CD4-positive, CD25-positive, alpha-beta regulatory T cell (primary cell): ENCODE measurements around the gene NRGN. TPM values are rescaled to one million over a fixed set of nuclear protein-coding genes. Genes with fewer than 3 reads are reported as not detected.

Experiments
- ATAC-seq, 2 donors: fragments of 150-1000 bp; cut with Tn5 transposase; one replicate each; pipeline ENCODE4 v1.10.0; 2021; ENCODE audit warnings: low read depth in 2 of 2, moderate number of reproducible peaks in 2 of 2, moderate library complexity in 1 of 2
- DNase-seq, 3 donors: peaks; one replicate each; pipeline versions ENCODE4 v3.0.0 to v3.0.0-alpha.2; 2012 to 2022; ENCODE audit warnings: mixed read lengths in 1 of 3
- H3K27ac ChIP-seq: one replicate; pipeline ENCODE4 v1.7.0; 2013; ENCODE audit warnings: mild to moderate bottlenecking, low read length; ENCODE audit not compliant: insufficient read depth, poor library complexity, severe bottlenecking
- H3K27me3 ChIP-seq: one replicate; pipeline ENCODE4 v1.7.0; 2013; ENCODE audit warnings: low read length; ENCODE audit not compliant: control insufficient read depth, insufficient read depth
- H3K36me3 ChIP-seq: one replicate; pipeline ENCODE4 v1.7.0; 2013; ENCODE audit warnings: mild to moderate bottlenecking, low read length, moderate library complexity; ENCODE audit not compliant: control insufficient read depth, insufficient read depth
- H3K4me1 ChIP-seq: 2 replicates; pipeline ENCODE4 v1.7.0; 2013; ENCODE audit warnings: mild to moderate bottlenecking, low read length; ENCODE audit not compliant: insufficient read depth, control insufficient read depth, poor library complexity, severe bottlenecking
- H3K4me3 ChIP-seq: one replicate; pipeline ENCODE4 v1.7.0; 2013; ENCODE audit warnings: low read depth, mild to moderate bottlenecking, low read length, moderate library complexity
- H3K9me3 ChIP-seq, 2 experiments: 1 replicate in 1 of 2; 2 replicates in 1 of 2; pipeline ENCODE4 v1.7.0; 2013; ENCODE audit warnings: low read length in 2 of 2, mild to moderate bottlenecking in 1 of 2, moderate library complexity in 1 of 2; ENCODE audit not compliant: control insufficient read depth in 2 of 2
- H3K27ac Mint-ChIP-seq, 3 donors: one replicate each; pipeline ENCODE4 v1.8.0; 2020 to 2022; ENCODE audit warnings: mild to moderate bottlenecking in 3 of 3, mixed read lengths in 3 of 3, moderate library complexity in 2 of 3
- H3K27me3 Mint-ChIP-seq: one replicate; pipeline ENCODE4 v1.8.0; 2022; ENCODE audit warnings: mild to moderate bottlenecking, mixed read lengths
- H3K36me3 Mint-ChIP-seq: one replicate; pipeline ENCODE4 v1.8.0; 2020; ENCODE audit warnings: mixed read lengths
- H3K4me1 Mint-ChIP-seq, 4 donors: one replicate each; pipeline ENCODE4 v1.8.0; 2020 to 2022; ENCODE audit warnings: mixed read lengths in 4 of 4, mild to moderate bottlenecking in 1 of 4
- H3K4me3 Mint-ChIP-seq, 4 donors: one replicate each; pipeline ENCODE4 v1.8.0; 2020 to 2022; ENCODE audit warnings: mild to moderate bottlenecking in 4 of 4, mixed read lengths in 4 of 4, moderate library complexity in 3 of 4
- H3K9me3 Mint-ChIP-seq, 7 donors: one replicate each; pipeline ENCODE4 v1.8.0; 2020 to 2022; ENCODE audit warnings: mixed read lengths in 7 of 7, mild to moderate bottlenecking in 3 of 7, moderate library complexity in 2 of 7
- polyA plus RNA-seq, 4 donors: library from polyadenylated mRNA; unstranded; fragments of 300-500 nt; fragmentation: Illumina TruSeq; gene quantifications; one replicate each; pipeline ENCODE4 v1.2.3, GENCODE V29; 2021
- total RNA-seq: library from RNA; stranded (reverse); gene quantifications from one replicate; pipeline ENCODE4 v1.2.3, GENCODE V29; 2022

Gene NRGN
- total and polyA plus RNA-seq, 5 donors from 2014 or later: 0.16 to 58.8 (median 0.22) TPM

GRCh38 chr11:124748100-124748418 is 8.3 kb downstream of the NRGN start:
- no peak overlapping the region for H3K27ac Mint-ChIP-seq
- Histone ChIP-seq H3K27ac (no peak overlapping the region), H3K4me3 (no peak overlapping the region), H3K36me3 (no peaks in the 10 kb centered on the region), H3K27me3 (no peaks in the 10 kb centered on the region), H3K9me3 (no peaks in the 10 kb centered on the region), H3K4me1 (peaks cover 7% of the 10 kb centered on the region)
- H3K4me1 Mint-ChIP-seq: peaks cover 0 to 24% (median 3%) of the 10 kb centered on the region in 4 donors
- no peak for ATAC-seq
- peak overlapping the region in 3 of 4 donors; percentile 40 to 96 (median 62) for H3K4me3 Mint-ChIP-seq
- no peaks in the 10 kb centered on the region for H3K36me3 Mint-ChIP-seq
- DNase-seq: no peak
- H3K9me3 Mint-ChIP-seq: no peaks in the 10 kb centered on the region
- peaks cover 14% of the 10 kb centered on the region for H3K27me3 Mint-ChIP-seq

- Mint-ChIP-seq H3K4me1 (peaks cover 0 to 24% (median 3%) of the 10 kb centered on the region in 4 donors), H3K4me3 (peak overlapping the region in 3 of 4 donors; percentile 40 to 96 (median 62)), H3K27ac (peak overlapping the region in 1 of 3 donors; percentile 5), H3K27me3 (peaks cover 14% of the 10 kb centered on the region), H3K36me3 (no peaks in the 10 kb centered on the region), H3K9me3 (no peaks in the 10 kb centered on the region)
- ATAC-seq (no peak), DNase-seq (no peak)
- H3K9me3 ChIP-seq: no peaks in the 10 kb centered on the region
- H3K36me3 ChIP-seq: no peaks in the 10 kb centered on the region
- H3K27ac ChIP-seq: no peak overlapping the region
- H3K4me3 ChIP-seq: no peak overlapping the region
- no peaks in the 10 kb centered on the region for H3K27me3 ChIP-seq
- H3K4me1 ChIP-seq: peaks cover 7% of the 10 kb centered on the region
Observed at GRCh38 chr11:124748481-124749343, 9.0 kb downstream of the NRGN start.

- H3K9me3 ChIP-seq: no peaks in the 10 kb centered on the region
- no peaks in the 10 kb centered on the region for H3K27me3 ChIP-seq
- peaks cover 19% of the 10 kb centered on the region for H3K27me3 Mint-ChIP-seq
- no peak overlapping the region for H3K27ac ChIP-seq
- peaks cover 7% of the 10 kb centered on the region for H3K4me1 ChIP-seq
- no peak overlapping the region for H3K4me3 ChIP-seq
- H3K27ac Mint-ChIP-seq: peak overlapping the region in 1 of 3 donors; percentile 20
- H3K36me3 Mint-ChIP-seq: no peaks in the 10 kb centered on the region
- DNase-seq (no peak), ATAC-seq (no peak)
- H3K4me1 Mint-ChIP-seq: peaks cover 0 to 21% (median 3%) of the 10 kb centered on the region in 4 donors
- no peaks in the 10 kb centered on the region for H3K36me3 ChIP-seq
- no peaks in the 10 kb centered on the region for H3K9me3 Mint-ChIP-seq
- H3K4me3 Mint-ChIP-seq: peak overlapping the region in 1 of 4 donors; percentile 56
Observed at GRCh38 chr11:124749912-124750311, 10.2 kb downstream of the NRGN start.

DNA sequence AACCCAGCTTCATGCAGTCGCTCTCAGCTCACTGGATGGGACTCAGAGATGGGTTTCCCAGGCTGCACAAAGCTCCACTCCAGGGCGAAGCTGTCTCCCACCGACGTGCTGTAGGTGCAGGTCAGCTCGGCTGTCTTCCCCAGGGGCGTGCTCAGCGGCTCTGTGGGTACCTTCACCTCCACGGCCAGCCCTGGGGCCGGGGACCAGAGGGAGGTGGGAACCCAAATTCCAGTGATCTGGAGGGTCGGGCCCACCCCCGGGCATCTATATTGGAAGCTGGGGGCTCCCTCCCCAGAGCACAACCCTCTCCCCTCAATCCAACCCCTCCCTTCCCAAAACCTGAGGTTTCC is 11.6 kb downstream of the NRGN start:
- H3K4me1 Mint-ChIP-seq: peaks cover 0 to 16% (median 2%) of the 10 kb centered on the region in 4 donors
- H3K9me3 ChIP-seq: no peaks in the 10 kb centered on the region
- no peaks in the 10 kb centered on the region for H3K9me3 Mint-ChIP-seq
- H3K27ac Mint-ChIP-seq: no peak overlapping the region
- H3K27me3 Mint-ChIP-seq: peaks cover 21% of the 10 kb centered on the region
- H3K4me1 ChIP-seq: no peaks in the 10 kb centered on the region
- DNase-seq (no peak), ATAC-seq (no peak)
- H3K27ac ChIP-seq: no peak overlapping the region
- no peak overlapping the region for H3K4me3 Mint-ChIP-seq
- H3K27me3 ChIP-seq: no peaks in the 10 kb centered on the region
- no peaks in the 10 kb centered on the region for H3K36me3 ChIP-seq
- H3K36me3 Mint-ChIP-seq: no peaks in the 10 kb centered on the region
- no peak overlapping the region for H3K4me3 ChIP-seq

GRCh38 chr11:124751741-124752470 is 12.2 kb downstream of the NRGN start, which contains the start of gene VSIG2:
Gene VSIG2 (minus strand): TSS chr11:124752255. CDS start chr11:124752137, 118 bp downstream.
- H3K27me3 ChIP-seq: no peaks in the 10 kb centered on the region
- peaks cover 0 to 12% (median 0%) of the 10 kb centered on the region in 4 donors for H3K4me1 Mint-ChIP-seq
- peak within 1 kb of the TSS in 1 of 4 donors; percentile 56 for H3K4me3 Mint-ChIP-seq
- peak within 1 kb of the TSS in 1 of 3 donors; percentile 93 for H3K27ac Mint-ChIP-seq
- no peaks in the 10 kb centered on the region for H3K9me3 ChIP-seq
- H3K27me3 Mint-ChIP-seq: peaks cover 23% of the 10 kb centered on the region
- H3K36me3 ChIP-seq: no peaks in the 10 kb centered on the region
- no peaks in the 10 kb centered on the region for H3K4me1 ChIP-seq
- no peak within 1 kb of the TSS for H3K27ac ChIP-seq
- no peaks in the 10 kb centered on the region for H3K36me3 Mint-ChIP-seq
- H3K4me3 ChIP-seq: no peak within 1 kb of the TSS
- ATAC-seq (no peak), DNase-seq (no peak)
- H3K9me3 Mint-ChIP-seq: peaks cover 0 to 1% (median 0%) of the 10 kb centered on the region in 7 donors

DNA sequence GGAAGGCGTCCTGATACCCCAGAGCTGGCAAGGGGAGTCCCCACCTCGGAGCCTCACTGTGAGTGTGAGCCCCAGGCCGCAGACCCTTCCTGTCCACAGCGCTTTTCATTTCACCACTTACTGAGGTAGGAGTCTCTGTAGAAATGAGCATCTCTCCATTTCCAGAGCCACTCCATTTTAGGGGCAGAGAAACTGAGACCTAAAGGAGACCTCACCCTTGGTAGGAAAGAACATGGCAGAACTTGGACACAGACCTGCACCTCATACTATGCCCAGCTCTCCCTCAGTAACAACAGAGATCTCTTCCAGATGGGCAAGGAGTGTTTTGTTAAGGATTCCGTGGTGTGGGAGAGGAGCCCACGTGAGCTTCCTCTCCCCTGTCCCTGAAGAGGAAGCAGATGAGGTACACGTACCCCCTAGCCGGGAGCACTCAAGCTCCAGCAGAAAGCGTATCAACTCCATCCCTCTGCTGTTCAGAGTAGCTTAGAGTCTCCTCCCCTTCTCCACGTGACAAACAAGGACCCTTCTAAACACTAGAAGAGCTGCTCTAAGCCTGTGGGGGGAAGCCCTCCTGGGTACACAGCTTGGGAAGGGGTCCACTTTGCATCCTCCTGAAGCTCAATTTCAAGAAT is 12.8 kb downstream of the NRGN start:
- DNase-seq (no peak), ATAC-seq (no peak)
- Mint-ChIP-seq H3K27me3 (peaks cover 29% of the 10 kb centered on the region), H3K9me3 (peaks cover 0 to 1% (median 0%) of the 10 kb centered on the region in 7 donors), H3K36me3 (no peaks in the 10 kb centered on the region), H3K4me1 (peaks cover 0 to 10% (median 0%) of the 10 kb centered on the region in 4 donors), H3K4me3 (peak overlapping the region in 1 of 4 donors; percentile 45), H3K27ac (peak overlapping the region in 1 of 3 donors; percentile 93)
- Histone ChIP-seq H3K4me3 (no peak overlapping the region), H3K36me3 (no peaks in the 10 kb centered on the region), H3K9me3 (no peaks in the 10 kb centered on the region), H3K27ac (no peak overlapping the region), H3K27me3 (peaks cover 1% of the 10 kb centered on the region), H3K4me1 (no peaks in the 10 kb centered on the region)

- no peak for ATAC-seq
- Mint-ChIP-seq H3K27ac (no peak overlapping the region), H3K27me3 (peaks cover 35% of the 10 kb centered on the region), H3K4me1 (peaks cover 0 to 12% (median 2%) of the 10 kb centered on the region in 4 donors), H3K4me3 (peak overlapping the region in 2 of 4 donors; percentile 29 to 45), H3K36me3 (no peaks in the 10 kb centered on the region), H3K9me3 (peaks cover 0 to 1% (median 0%) of the 10 kb centered on the region in 7 donors)
- H3K9me3 ChIP-seq: no peaks in the 10 kb centered on the region
- no peak overlapping the region for H3K4me3 ChIP-seq
- no peaks in the 10 kb centered on the region for H3K36me3 ChIP-seq
- peaks cover 5% of the 10 kb centered on the region for H3K27me3 ChIP-seq
- no peak overlapping the region for H3K27ac ChIP-seq
- no peak for DNase-seq
- peaks cover 2% of the 10 kb centered on the region for H3K4me1 ChIP-seq
Observed at GRCh38 chr11:124753205-124753604, 13.5 kb downstream of the NRGN start.
